ENCODE measurements around the gene PACS1.
A peak's percentile ranks its signal among the peaks of the same experiment; 100 is the strongest.
"Not testable (repeated sequence)": the region's sequence is repeated elsewhere in the genome, so short reads cannot be mapped to it uniquely, and the experiment has no call there.

PACS1 gene

DNA sequence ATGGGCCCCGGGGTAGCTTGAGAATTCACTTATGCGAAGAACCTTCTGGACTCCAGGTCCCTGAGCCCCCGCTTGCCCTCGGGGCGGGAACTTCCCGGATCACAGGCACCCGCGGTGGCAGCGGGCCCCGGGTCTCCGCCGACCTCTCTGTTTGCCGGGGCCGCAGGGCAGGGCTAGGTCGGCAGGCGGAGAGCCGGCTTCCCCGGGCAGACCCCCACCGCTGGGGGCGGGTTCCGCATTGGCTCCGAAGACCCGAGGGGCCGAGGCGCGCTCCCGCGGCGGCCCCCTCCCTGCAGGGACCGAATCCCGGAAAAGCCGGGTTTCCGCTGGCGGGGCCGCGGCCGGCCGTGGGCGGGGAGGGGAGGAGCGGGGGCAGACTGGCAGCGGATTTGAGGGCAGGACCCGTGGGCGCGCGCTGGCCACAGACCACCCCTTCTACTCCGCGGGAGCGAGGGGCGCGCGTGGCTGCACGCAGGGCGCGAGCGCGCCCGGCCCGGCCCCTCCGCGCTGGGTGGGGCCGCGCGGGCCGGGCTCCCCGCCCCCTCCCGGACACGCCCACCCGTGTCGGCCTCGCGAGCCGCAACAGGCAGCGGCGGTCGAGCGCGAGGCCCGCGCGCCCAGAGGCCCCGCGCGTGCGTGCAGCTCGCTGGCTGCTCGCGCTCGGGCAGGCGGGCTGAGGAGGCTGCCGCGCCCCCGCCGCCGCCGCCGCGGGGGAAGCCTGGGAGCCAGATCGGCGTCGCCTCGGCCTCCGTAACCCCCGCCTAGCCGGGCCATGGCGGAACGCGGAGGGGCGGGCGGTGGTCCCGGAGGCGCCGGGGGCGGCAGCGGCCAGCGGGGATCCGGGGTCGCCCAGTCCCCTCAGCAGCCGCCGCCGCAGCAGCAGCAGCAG, at the start of gene PACS1:
Gene PACS1, plus strand, starts transcription at position 558 of the 889 bp plus-strand sequence. Its CDS starts 215 bp downstream, at position 773.
- peak; percentile 79 for DNase-seq (ENCODE audit: extremely low read depth, low read depth)
- TF ChIP-seq, protein P1, sequence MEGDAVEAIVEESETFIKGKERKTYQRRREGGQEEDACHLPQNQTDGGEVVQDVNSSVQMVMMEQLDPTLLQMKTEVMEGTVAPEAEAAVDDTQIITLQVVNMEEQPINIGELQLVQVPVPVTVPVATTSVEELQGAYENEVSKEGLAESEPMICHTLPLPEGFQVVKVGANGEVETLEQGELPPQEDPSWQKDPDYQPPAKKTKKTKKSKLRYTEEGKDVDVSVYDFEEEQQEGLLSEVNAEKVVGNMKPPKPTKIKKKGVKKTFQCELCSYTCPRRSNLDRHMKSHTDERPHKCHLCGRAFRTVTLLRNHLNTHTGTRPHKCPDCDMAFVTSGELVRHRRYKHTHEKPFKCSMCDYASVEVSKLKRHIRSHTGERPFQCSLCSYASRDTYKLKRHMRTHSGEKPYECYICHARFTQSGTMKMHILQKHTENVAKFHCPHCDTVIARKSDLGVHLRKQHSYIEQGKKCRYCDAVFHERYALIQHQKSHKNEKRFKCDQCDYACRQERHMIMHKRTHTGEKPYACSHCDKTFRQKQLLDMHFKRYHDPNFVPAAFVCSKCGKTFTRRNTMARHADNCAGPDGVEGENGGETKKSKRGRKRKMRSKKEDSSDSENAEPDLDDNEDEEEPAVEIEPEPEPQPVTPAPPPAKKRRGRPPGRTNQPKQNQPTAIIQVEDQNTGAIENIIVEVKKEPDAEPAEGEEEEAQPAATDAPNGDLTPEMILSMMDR (IDR thresholded peaks at IDR 0.05; ENCODE audit: low read depth, low read length): no peak

DNA sequence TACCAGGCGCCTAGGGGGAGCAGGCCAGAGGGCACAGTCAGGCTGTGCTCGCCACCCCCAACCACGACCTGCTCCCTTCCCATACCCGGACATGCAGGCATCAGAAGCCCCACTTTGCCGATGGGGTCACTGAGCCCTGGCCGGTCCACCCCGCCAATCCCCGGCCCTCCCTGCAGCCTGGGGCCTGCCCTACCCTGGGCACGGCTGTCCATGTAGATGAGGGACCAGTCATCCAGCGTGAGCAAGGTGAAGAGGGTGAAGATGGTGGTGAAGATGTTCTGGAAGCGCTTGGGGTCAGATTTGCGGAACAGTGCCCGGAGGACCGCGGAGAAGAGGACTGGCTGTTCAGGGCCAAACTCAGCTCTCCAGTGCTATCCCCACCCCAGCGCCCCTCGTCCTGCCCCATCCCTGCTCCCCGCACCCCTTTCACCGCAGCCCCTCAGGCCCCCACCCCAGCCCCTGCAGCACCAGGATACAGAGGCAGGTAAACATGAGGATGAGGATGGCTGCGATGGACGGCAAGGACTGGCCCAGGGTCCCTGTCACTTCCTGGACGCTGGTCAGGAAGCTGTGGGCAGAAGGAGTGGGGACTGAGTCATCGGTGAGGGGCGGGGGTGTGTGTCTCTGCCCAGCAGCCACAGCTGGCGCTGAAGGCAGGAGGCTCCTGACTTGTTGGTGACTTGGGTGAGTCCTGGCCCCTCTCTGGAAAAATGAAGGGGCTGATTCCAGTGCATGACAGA, 49.3 kb upstream of the PACS1 start:
- TF ChIP-seq, protein P1 (IDR thresholded peaks at IDR 0.05; ENCODE audit: low read depth, low read length): no peak
- DNase-seq (ENCODE audit: extremely low read depth, low read depth): no peak

DNA sequence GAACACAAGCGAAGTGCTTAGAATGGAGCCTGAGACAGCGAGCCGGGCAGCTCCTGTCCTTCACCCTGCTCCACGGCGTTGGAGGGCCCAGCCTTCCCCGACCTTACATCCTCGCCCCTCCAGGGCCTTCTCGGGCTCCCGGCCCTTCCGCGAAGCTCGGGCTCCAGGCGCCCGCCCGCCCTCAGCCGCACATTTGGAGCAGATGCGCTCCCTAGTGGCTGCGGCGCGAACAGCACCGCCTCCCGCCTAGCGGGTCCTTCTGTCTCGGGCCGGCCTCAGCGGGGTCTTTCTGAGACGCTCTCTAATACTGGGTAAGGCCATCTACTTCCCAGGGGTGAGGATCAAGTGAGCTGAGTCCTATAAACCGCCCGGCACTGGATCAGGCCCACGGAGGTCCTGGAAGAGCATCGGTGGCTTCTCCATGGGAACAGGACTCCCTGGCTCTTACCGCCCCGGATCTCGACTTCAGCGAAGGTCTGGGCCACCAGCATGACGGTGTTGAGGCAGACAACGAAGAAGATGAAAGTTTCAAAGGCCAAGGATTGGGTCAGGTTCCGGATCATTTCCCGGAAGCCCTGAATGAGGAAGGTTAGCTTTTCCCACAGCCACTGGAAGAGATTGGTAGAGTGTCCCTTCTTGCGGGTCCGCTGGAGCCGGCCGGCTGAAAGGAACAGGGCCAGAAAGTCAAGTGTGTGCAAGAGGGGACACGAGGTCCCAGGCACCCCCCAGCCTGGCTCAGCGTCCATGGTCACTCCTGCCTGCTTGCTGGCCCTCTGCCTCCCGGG, 47.5 kb upstream of the PACS1 start:
- TF ChIP-seq, protein P1 (IDR thresholded peaks at IDR 0.05; ENCODE audit: low read depth, low read length): peak; percentile 90
- DNase-seq (ENCODE audit: extremely low read depth, low read depth): no peak

DNA sequence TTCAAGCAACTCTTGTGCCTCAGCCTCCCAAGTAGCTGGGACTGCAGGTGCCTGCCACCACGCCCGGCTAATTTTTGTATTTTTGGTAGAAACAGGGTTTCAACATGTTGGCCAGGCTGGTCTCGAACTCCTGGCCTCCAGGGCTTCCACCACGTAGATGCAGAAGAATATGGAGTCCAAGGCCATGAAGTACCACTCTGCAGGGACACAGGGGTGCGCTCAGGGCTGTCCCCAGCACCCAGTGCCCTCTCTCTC, 47.0 kb upstream of the PACS1 start:
- DNase-seq (ENCODE audit: extremely low read depth, low read depth): not testable (repeated sequence)

DNA sequence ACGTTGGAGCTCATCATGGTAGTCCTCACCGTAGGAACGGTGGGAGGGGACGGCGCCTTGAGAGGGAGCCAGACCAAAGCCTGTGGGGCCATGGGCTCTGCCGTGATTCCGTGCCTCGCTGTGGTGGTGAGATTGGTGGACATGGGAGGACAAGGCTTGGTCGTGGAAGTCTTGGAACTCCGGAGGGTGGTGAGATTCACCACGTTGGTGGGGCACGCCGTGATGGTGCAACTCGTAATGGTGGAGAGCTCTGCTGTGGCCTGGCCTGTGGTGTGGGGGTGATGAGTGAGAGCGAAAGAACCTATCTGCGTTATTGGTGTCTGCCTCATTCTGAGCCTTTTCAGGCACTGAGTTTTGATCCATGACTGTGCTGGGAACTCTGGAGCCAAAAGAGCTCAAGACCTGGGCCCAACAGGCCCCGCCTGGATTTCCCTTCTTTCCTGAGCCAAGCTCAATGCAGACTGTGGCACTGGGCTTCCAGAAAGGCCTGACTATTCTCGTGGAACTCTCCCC, 44.0 kb upstream of the PACS1 start, which contains the start of gene CATSPER1:
Gene CATSPER1, minus strand, starts transcription at position 463 of the 513 bp plus-strand sequence. Its CDS starts 100 bp downstream, at position 363.
- no peak for DNase-seq (ENCODE audit: extremely low read depth, low read depth)
- TF ChIP-seq, protein P1 (IDR thresholded peaks at IDR 0.05; ENCODE audit: low read depth, low read length): no peak

DNA sequence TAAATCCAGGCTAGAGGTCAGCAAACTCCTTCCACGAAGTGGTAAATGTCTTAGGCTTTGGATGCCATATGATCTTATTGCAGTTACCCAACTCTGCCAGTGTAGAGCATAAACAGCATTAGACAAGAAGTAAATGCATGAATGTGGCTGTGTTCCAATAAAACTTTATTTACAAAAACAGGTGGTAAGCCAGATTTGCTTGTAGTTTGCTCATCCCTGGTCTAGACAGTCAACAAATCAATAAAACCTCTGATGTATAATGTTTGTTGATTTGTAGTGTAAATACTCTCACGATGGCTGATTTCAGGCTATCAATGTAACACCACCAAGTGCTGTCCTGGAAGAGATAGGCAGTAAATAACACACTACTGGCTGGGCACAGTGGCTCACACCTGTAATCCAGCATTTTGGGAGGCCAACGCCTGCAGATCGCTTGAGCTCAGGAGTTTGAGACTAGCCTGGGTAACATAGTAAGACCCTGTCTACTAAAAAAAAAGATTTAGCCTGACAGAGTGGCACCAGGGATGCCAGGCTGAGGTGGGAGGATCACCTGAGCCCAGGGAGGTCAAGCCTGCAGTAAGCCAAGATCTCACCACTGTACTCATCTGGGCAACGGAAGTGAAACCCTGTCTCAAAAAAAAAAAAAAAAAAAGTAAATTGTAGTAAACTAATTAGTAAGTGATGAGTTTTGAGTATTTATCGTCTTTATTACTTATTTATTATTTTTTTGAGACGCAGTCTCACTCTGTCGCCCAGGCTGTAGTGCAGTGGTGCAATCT, 36.9 kb upstream of the PACS1 start:
- no peak for DNase-seq (ENCODE audit: extremely low read depth, low read depth)
- TF ChIP-seq, protein P1 (IDR thresholded peaks at IDR 0.05; ENCODE audit: low read depth, low read length): no peak
